Lung (tissue), 12 donors: ENCODE results near the gene EPB41L2. TPM values are rescaled to one million over a fixed set of nuclear protein-coding genes. Genes with fewer than 3 reads are reported as not detected.
A peak's percentile ranks its signal among the peaks of the same experiment; 100 is the strongest.

Experiments
- ATAC-seq: fragments of 200-7000 bp; cut with Tn5 transposase; one replicate; pipeline ENCODE4 v1.9.1; 2020; ENCODE audit warnings: moderate number of reproducible peaks; ENCODE audit not compliant: insufficient read depth, low FRiP score
- DNase-seq, 3 donors: peaks; one replicate each; pipeline ENCODE4 v3.0.0-alpha.2; 2013 to 2017
- H3K27ac ChIP-seq, 2 donors: one replicate each; pipeline ENCODE4 v1.5.1; 2013; ENCODE audit warnings: mild to moderate bottlenecking in 2 of 2, moderate library complexity in 2 of 2, control low read depth in 1 of 2, inconsistent platforms in 1 of 2, low read depth in 1 of 2, low read length in 1 of 2
- H3K27me3 ChIP-seq, 3 donors: one replicate each; pipeline ENCODE4 v1.5.1; 2013; ENCODE audit warnings: low read length in 2 of 3; ENCODE audit not compliant: control insufficient read depth in 3 of 3, insufficient read depth in 3 of 3
- H3K36me3 ChIP-seq, 4 donors: one replicate each; pipeline ENCODE4 v1.5.1; 2013; ENCODE audit warnings: low read length in 4 of 4, mild to moderate bottlenecking in 1 of 4, moderate library complexity in 1 of 4; ENCODE audit not compliant: control insufficient read depth in 4 of 4, insufficient read depth in 4 of 4
- H3K4me1 ChIP-seq, 5 donors: one replicate each; pipeline ENCODE4 v1.5.1; 2013; ENCODE audit warnings: low read length in 5 of 5, mild to moderate bottlenecking in 2 of 5, moderate library complexity in 1 of 5; ENCODE audit not compliant: control insufficient read depth in 5 of 5, insufficient read depth in 5 of 5
- H3K4me3 ChIP-seq: one replicate; pipeline ENCODE4 v1.5.1; 2013; ENCODE audit warnings: mild to moderate bottlenecking, control low read depth, moderate library complexity
- H3K9ac ChIP-seq, 2 donors: one replicate each; pipeline ENCODE4 v1.5.1; 2013; ENCODE audit warnings: low read length in 2 of 2, control low read depth in 1 of 2; ENCODE audit not compliant: insufficient read depth in 1 of 2
- H3K9me3 ChIP-seq, 4 donors: one replicate each; pipeline ENCODE4 v1.5.1; 2013; ENCODE audit warnings: low read length in 3 of 4, mild to moderate bottlenecking in 1 of 4, moderate library complexity in 1 of 4; ENCODE audit not compliant: control insufficient read depth in 4 of 4, insufficient read depth in 3 of 4
- CTCF ChIP-seq: IDR thresholded peaks from 2 replicates; pipeline ENCODE4 v1.5.1; 2012; ENCODE audit warnings: mild to moderate bottlenecking; ENCODE audit errors: control extremely low read depth, extremely low read depth
- WGBS, 2 donors: extraction: QIAGEN DNeasy Blood & Tissue Kit; methylation state at CpG; one replicate each; pipeline ENCODE4 v1.1.7; 2013; 5-methylcytosine and 5-hydroxymethylcytosine counted together
- polyA plus RNA-seq, 2 donors: library from polyadenylated mRNA; stranded (reverse); fragments of 200-250 nt; gene quantifications; one replicate each; pipeline ENCODE4 v1.2.1, GENCODE V29; 2013
- total RNA-seq, 2 donors: library from RNA; depleted of rRNA in 1 of 2; stranded (reverse); fragments of >200 nt in 1 of 2; gene quantifications; one replicate each; pipeline ENCODE4 v1.2.1, GENCODE V29; 2014 to 2021
- donor health status: control.
- donor health status: control.
- donor health status: Bipolar disorder and iron deficiency.
- donor health status: healthy.
- donor health status: DM: yes; HTN: yes; CAD: no.

The EPB41L2 gene
- total and polyA plus RNA-seq, 4 donors = 21.9 to 265 (median 52.7) TPM

DNA sequence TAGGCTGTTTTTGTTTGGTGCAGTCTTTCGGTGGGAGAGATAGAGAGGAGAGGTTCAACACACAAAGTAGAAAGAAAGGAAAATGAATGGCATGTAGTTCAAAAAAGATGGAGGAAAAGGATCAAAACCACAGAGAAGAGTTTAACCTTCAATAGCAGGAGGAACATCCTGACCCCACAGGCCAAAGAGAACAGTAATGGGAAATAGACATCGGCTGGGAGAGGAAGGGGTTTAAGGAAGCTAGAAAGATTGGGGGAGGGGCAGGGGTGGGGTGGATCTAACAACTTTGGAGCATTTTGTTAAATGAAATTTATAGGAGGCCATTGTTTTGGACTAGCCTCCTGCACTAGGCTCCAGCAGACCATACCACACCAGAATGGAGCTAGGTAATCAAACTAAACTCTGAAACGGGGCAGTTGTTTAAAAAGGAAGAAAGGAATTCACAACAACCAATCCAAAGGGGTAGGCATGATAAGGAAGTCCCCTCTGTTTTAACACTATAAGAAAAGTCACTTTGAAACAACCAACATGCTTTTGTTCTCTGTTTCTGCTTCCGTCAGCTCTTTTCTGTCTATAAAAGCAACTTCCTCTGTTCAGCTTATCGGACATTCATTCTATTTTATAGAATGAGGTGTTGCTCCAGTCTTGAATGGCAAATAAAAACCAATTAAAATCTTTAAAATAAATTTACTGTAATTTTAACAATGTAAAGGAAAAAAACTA, 82.6 kb downstream of the EPB41L2 start:
- 42 to 58% methylated on average over 5 of the region's 5 CpGs for WGBS, 2 donors
- H3K36me3 ChIP-seq = no peaks in the 10 kb centered on the region
- TF ChIP-seq CTCF = no peak
- H3K4me3 ChIP-seq = no peak overlapping the region
- H3K9ac ChIP-seq = no peak overlapping the region
- no peaks in the 10 kb centered on the region for H3K27me3 ChIP-seq
- DNase-seq (peak in 2 of 3 donors; percentile 83 to 87), ATAC-seq (no peak)
- H3K4me1 ChIP-seq = peaks cover 0 to 42% (median 19%) of the 10 kb centered on the region in 5 donors
- peaks cover 0 to 6% (median 2%) of the 10 kb centered on the region in 4 donors for H3K9me3 ChIP-seq
- H3K27ac ChIP-seq = peak overlapping the region in 1 of 2 donors; percentile 21

GRCh38 chr6:130978660-130979396, 84.2 kb downstream of the EPB41L2 start:
- no peak for ATAC-seq
- no peaks in the 10 kb centered on the region for H3K9me3 ChIP-seq
- H3K36me3 ChIP-seq = no peaks in the 10 kb centered on the region
- H3K4me3 ChIP-seq = no peak overlapping the region
- no peak for TF ChIP-seq CTCF
- WGBS, 2 donors = 62 to 82% methylated on average over 5 of the region's 5 CpGs
- peaks cover 0 to 42% (median 19%) of the 10 kb centered on the region in 5 donors for H3K4me1 ChIP-seq
- H3K27me3 ChIP-seq = no peaks in the 10 kb centered on the region
- H3K9ac ChIP-seq = no peak overlapping the region
- no peak for DNase-seq
- H3K27ac ChIP-seq = peak overlapping the region in 1 of 2 donors; percentile 40

DNA sequence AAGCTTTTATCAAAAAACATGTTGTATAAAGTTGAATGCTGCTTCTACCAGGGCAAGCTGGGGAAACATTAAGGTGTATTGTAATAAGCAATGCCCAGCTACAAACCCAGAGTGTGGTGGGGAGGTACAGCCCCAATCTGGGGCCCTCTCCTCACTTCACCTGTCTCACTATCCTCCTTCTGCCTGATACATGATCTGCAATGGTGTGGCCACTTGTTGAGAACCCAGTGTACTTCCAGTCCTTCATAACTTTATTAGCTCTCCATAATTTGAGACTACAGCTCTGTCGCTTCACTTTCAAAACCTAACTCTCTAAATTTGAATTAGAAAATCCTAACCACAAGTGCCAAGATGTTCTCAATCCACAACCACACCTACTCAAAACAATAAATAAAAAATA, 84.9 kb downstream of the EPB41L2 start:
- no peak for DNase-seq
- TF ChIP-seq CTCF = no peak
- Histone ChIP-seq H3K4me1 (peaks cover 0 to 41% (median 19%) of the 10 kb centered on the region in 5 donors), H3K36me3 (no peaks in the 10 kb centered on the region), H3K4me3 (no peak overlapping the region), H3K9me3 (no peaks in the 10 kb centered on the region), H3K27ac (peak overlapping the region in 1 of 2 donors; percentile 66), H3K27me3 (no peaks in the 10 kb centered on the region), H3K9ac (no peak overlapping the region)
- ATAC-seq = no peak
- 91 to 93% methylated on average over 1 of the region's 1 CpG for WGBS, 2 donors
